ENCODE data around the gene UPK3A.

Gene UPK3A

DNA sequence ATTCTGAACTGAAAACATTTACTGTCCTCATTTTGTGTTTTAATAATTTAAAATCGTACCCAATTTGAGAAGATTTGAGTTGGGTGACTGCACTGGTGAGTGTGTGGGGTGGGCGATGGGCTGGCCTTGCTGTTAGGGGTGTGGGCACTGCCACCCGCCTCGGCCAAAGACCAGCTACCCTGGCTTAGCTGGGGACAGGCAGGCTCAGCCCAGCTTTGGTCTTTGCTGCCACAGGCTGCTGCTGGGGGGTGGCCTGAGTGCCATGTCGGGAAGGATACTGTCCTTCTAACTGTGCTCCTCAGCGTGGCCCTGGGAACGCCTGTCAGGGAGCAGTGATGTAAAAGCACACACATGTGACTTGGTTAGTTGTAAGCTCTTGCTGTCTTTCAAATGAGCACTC, 47.3 kb downstream of the UPK3A start:
- ATAC-seq, result no peak

GRCh38 chr22:45334068-45334467, 49.3 kb downstream of the UPK3A start:
- ATAC-seq, result no peak

DNA sequence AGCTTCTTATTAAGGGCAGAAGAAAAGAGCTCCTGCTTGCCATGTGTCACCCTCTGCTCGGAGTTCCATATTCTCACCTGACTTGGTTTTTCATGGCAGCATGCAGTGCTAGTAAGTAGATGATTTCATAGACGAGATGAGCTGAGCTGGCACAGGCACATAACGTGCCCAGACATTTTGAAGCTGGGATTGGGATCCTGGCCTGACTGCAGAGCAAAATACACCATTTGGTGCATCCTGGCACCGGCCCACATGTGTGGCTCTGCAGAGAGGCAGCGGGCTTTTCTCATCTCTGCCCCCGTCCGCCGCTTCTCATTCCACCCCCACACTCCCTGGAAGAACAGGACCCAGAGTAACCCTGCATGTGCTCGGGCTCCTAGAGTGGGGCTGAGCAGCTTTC, 49.8 kb downstream of the UPK3A start:
- no peak for ATAC-seq

DNA sequence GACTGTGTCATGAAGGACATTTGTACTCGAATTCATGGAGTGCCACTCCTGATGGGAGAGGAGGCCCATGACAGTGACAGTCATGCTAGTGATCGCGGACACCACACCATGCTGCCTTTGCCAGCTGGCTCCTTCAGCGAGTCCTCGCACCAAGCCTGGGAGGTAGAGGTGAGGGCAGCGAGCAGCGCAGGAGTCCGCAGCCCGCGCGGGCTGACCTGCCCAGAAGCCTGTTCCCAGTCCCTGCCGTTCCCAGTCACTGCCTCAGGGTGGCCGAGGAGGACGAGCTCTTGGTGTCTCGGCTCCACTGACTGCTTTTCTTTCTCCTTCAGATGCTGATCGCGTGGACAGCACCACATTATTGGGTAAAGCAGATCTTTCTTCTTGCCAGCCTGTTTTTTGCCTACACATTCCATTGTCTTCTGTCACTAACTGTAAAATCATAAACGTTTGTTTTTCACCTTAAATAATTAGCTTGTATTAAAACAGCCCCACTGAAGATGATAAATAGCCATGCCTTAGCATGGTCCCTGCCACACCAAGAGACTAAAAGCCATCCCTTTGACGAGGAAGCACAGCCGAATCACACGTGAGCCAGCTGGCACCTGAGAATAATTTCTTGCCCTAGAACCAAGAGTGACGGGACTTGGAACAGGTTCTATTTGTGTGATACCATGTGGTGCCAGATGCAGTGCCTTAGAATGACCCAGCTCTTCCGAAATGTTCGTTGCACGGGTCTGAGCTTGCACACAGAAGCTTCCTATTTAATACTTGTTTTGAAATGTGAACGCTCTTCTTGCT, 50.5 kb downstream of the UPK3A start:
- no peak for ATAC-seq

GRCh38 chr22:45335854-45336522, 51.2 kb downstream of the UPK3A start:
- no peak for ATAC-seq

DNA sequence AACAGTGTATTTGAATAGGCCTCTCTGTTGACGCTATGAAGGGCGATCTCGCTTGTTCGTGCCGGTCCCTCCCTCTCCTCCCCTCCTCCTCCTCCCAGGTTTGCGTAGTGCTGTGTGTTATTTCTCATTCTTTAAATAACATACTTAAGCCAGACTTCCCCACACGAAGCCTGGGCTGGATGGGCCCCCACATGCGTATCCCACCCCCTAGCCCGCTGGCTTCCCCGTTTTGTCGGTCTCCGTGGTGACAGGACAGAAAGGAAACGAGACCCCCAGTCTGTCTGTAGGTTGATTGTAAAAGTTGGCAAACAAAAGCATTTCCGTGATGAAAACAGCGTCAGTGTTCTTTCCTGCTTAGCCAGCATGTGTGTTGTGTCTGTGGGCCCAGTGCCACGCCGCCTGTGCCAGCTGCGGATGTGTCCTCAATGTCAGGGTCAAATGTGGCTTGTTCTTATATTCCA, 52.3 kb downstream of the UPK3A start:
- no peak for ATAC-seq

DNA sequence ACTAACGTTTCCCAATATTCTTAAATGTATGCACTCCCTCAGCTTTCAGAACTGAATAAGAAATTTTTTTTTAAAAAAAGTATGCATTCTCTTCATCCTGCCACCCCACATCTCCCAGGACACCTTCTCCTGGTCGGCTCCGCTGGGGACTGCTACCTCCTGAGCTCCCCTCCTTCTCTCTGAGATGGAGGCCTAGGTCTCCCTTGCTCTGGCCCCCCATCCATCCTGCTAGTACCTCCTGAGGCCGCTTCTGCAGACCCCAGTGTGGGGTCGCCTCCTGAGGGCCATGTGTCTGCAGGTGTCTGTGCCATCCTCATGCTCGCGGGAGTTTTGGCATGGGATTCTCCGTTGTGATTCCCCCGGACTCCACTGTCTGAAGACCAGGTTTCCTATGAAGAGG, 52.8 kb downstream of the UPK3A start:
- ATAC-seq, result no peak

- ATAC-seq, result no peak
Observed at GRCh38 chr22:45338795-45339194, 54.0 kb downstream of the UPK3A start.

GRCh38 chr22:45340323-45340722, 55.6 kb downstream of the UPK3A start:
- ATAC-seq, result no peak

GRCh38 chr22:45341498-45341897, 56.7 kb downstream of the UPK3A start:
- peak; percentile 68 to 92 for ATAC-seq

- ATAC-seq, result no peak
Observed at GRCh38 chr22:45343143-45343542, 58.4 kb downstream of the UPK3A start.

- no peak for ATAC-seq
Observed at GRCh38 chr22:45344334-45344733, 59.6 kb downstream of the UPK3A start.

Measured in activated CD4-positive, CD25-positive, alpha-beta regulatory T cell treated with anti-CD3 and anti-CD28 coated beads, Interleukin-2, amount 50 U/mL, for 24 hours (primary cell).